K562 (cell line): ENCODE data around the gene CSPG5. TPM values are rescaled to one million over a fixed set of nuclear protein-coding genes. Genes with fewer than 3 reads are reported as not detected.

Experiments used
- JUN ChIP-seq, 2 experiments: sonication (generic) in 1 of 2; formaldehyde crosslinking in 1 of 2; IDR thresholded peaks; 2 replicates each; pipeline versions ENCODE4 v1.6.1 to v1.8.0; 2012 to 2022; ENCODE audit warnings: borderline replicate concordance in 2 of 2, mild to moderate bottlenecking in 2 of 2, improper control_type of control experiment in 1 of 2, low read depth in 1 of 2, low read length in 1 of 2, missing genetic modification reagents in 1 of 2
- NELFE ChIP-seq: IDR thresholded peaks from 2 replicates; pipeline ENCODE4 v1.6.1; 2011; ENCODE audit warnings: mild to moderate bottlenecking; ENCODE audit not compliant: insufficient read depth, insufficient read length
- NR0B1 ChIP-seq: fragments of 450-650 bp; IDR thresholded peaks from one replicate; pipeline ENCODE4 v1.6.1; 2018; ENCODE audit warnings: mild to moderate bottlenecking, moderate library complexity; ENCODE audit not compliant: partially characterized antibody
- TOE1 ChIP-seq, 2 experiments: fragments of 450-650 bp in 1 of 2; sonication (generic) in 1 of 2; formaldehyde crosslinking in 1 of 2; IDR thresholded peaks; 2 replicates each; pipeline versions ENCODE4 v1.7.1 to v1.8.0; 2016 to 2022; ENCODE audit warnings: borderline replicate concordance in 2 of 2, mild to moderate bottlenecking in 2 of 2, antibody characterized with exemption in 1 of 2, inconsistent platforms in 1 of 2, low read depth in 1 of 2, missing genetic modification reagents in 1 of 2, moderate library complexity in 1 of 2
- TSHZ1 ChIP-seq: fragments of 250-450 bp; sonication (Bioruptor Pico); IDR thresholded peaks from 2 replicates; pipeline ENCODE4 v1.4.0; 2020; ENCODE audit warnings: mild to moderate bottlenecking, moderate library complexity
- ZNF444 ChIP-seq: fragments of 250-450 bp; sonication (Bioruptor Pico); IDR thresholded peaks from 2 replicates; pipeline ENCODE4 v1.4.0; 2020; ENCODE audit warnings: mild to moderate bottlenecking, moderate library complexity
- polyA plus RNA-seq, 8 experiments: library from polyadenylated mRNA; depleted of rRNA in 4 of 8; stranded (reverse) in 5 of 8; unstranded in 3 of 8; fragments of >200 nt; fragmentation: Nextera tagmentation in 2 of 8; fragmentation: Illumina TruSeq in 1 of 8; extraction: Ambion mirVana in 2 of 8; extraction: Trizol in 1 of 8; gene quantifications; 2 replicates each; pipeline versions ENCODE4 v1.2.1 to v1.2.3, GENCODE V29; 2011 to 2014; ENCODE audit warnings: inconsistent platforms in 1 of 8, missing spikeins in 1 of 8
- total RNA-seq, 7 experiments: library from RNA; depleted of rRNA in 6 of 7; stranded (reverse); fragments of >200 nt in 6 of 7; fragmentation: Illumina TruSeq in 2 of 7; extraction: Trizol in 2 of 7; gene quantifications; 2 replicates each; pipeline versions ENCODE4 v1.2.1 to v1.2.3, GENCODE V29; 2011 to 2021; ENCODE audit warnings: low replicate concordance in 1 of 7

The CSPG5 gene
- total and polyA plus RNA-seq, 9 of the 15 experiments (the other 6 are each of a cell fraction or from before 2014, with no cell fraction given): 0.06 to 3.3 (median 2.4) TPM

- TF ChIP-seq JUN (IDR thresholded peaks at IDR 0.05; ENCODE audit: borderline replicate concordance, low read depth, low read length) (no peak), JUN (CRISPR knock-in tag; IDR thresholded peaks at IDR 0.05; ENCODE audit: borderline replicate concordance) (no peak), NELFE (no peak), TOE1 (IDR thresholded peaks at IDR 0.05; ENCODE audit: borderline replicate concordance) (no peak), TOE1 (CRISPR knock-in tag; IDR thresholded peaks at IDR 0.05; ENCODE audit: borderline replicate concordance, low read depth) (no peak), ZNF444 (CRISPR knock-in tag) (no peak), TSHZ1 (CRISPR knock-in tag) (no peak), NR0B1 (no peak)
Observed at GRCh38 chr3:47523310-47524073, 55.2 kb downstream of the CSPG5 start (continued).
